Stimulated activated CD4-positive, alpha-beta T cell treated with anti-CD3 and anti-CD28 coated beads, Interleukin-4, amount 100 ng/mL, for 48 hours (primary cell): ENCODE data around the gene C5orf47.

Experiments
- DNase-seq, 2 donors: peaks; one replicate each; pipeline ENCODE4 v3.0.0-alpha.2; 2020; ENCODE audit warnings: low read depth in 2 of 2

The C5orf47 gene, protein sequence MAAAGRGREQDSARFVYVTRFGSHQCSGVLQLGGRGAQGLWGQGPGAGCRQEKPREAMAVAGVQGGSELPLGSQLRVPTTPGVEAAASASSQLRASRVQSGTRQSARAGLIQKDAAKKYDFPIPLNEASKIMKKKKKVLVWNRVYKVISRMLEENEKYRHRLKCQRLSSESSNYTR

DNA sequence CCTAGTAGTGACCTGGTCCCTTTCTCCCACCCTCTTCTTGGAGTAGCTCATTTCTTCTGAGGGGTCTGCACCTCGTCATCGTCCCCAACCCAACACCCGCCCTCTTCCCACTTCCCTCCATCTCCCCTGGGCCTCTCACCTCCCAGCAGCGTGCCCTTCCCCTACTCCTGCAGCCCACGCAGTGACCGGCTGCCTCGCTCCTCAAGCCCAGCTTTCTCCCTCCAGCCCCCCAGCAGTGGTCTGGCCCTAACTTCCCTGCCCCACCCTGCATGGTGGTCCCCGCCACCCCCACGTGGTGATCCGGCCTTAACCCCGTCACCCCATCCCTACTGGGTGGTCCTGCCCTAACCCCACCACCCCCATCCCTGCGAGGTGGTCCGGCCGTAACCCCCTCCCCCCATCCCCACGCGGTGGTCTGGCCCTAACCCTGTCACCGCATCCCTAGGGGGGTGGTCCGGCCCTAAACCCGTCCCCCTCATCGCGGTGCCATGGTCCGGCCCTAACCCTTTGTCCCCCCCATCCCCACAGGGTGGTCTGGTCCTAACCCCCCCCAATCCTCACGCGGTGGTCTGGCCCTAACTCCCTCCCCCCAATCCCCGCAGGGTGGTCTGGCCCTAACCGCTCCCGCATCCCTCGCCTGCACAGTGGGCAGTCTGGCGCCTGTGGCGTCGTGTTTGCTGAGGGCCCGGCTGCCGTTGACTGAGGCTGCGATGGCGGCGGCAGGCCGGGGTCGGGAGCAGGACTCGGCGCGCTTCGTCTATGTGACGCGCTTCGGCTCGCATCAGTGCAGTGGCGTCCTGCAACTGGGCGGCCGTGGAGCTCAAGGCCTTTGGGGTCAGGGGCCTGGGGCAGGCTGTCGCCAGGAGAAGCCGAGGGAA lies at the start of gene C5orf47:
Gene C5orf47, plus strand, starts transcription at position 617 of the 878 bp plus-strand sequence. Its CDS starts 94 bp downstream, at position 711.
- no peak for DNase-seq

DNA sequence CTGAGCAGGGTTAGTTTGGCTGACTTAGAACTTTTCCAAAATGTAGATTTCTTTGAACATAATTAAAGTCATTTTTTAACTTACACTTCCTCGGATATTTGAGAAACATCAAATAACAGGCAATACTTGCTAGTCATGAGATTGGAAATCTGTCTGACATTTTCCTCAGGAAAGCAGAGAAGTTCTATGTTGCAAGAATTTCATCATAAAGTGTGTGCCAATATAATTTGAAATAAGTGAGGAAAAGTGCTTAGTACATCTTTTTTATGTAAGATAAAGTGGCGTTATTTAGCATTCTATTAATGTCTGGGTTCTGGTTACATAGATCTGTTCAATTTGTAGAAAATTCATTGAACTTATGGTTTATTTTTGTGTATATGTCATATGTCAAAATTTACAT lies 48.7 kb upstream of the C5orf47 start:
- DNase-seq = no peak

DNA sequence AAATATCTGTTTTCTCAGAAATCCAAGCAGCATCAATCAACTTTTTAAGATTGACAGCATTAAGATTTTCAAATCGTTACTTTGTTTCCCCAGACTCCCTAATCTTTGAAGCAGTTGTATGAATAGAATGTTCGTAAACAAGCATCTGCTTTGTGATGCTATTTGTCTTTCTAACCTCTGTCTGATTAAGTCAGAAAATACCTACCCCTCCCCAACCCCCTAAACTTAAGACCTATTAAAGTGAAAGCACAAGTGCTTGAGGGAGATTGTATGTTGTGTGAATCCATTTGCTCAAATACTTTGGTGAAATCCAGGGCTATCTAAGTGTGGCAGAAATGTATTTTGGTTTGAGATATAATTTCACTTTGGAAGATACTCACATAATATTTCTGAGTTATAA lies 47.9 kb upstream of the C5orf47 start:
- DNase-seq = no peak

DNA sequence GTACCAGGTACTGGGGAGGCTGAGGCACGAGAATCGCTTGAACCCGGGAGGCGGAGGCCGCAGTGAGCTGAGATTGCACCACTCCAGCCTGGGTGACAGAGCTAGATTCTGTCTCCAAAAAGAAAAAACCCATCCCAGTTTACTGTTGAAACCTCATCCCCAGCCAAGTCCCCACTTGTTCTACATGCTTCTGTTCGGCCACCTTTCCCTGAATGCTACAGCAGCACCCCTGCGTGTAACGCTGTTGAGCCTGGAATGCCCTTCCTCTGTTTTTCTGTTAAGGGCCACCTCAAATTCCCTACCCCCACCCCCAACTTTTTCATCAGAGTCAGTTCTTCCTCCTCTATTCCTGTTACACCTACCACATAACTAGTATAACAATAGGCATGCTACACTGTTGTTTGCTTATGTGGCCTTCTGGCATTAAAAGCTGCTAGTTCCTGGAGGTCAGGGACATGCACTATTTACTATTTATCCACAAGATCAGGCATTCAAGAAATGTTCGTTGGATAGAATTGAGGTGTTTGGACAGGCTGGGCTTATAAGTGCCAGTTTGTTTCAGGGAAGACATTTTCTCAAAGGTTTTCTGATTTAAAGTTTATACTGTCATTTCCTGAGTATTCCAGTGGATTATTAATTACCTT lies 47.1 kb upstream of the C5orf47 start:
- DNase-seq = no peak

DNA sequence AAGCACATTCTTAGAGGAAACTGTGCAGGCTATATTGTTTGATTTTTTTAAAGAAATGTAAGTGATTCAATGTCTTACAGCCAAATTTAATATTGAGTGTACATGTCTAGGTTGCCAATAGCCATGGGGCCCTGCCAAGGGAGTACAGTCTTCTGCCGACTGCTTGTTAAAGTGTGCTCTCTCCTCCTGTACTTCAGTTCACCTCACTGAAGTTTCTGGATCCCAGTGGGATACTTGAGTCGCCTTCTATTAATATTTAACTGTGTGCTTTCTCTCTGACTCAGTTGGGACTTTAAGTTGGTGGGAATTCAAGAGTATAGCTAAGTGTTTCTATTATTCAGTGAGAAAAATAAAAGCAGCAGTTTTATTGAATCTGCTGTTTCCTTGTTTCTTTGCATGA lies 44.5 kb upstream of the C5orf47 start:
- DNase-seq = no peak

DNA sequence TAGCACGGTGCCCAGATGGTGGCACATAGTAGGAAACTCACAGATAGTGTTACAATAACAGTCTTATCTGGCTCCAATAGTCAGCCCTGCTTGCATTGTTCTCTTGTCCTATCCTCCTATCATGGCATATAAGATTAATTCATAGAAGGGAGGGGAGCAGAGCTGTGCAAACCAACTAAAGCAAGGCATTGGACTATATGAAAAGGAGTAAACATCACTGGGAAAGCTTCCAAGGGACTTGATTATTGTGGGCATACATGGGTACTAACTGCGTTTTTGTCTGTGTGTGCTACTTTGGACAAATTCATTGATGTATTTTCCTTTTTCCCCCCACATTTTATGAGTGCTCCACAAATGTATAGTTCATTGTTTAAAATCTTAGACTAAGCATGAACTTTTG lies 43.8 kb upstream of the C5orf47 start:
- DNase-seq = no peak

DNA sequence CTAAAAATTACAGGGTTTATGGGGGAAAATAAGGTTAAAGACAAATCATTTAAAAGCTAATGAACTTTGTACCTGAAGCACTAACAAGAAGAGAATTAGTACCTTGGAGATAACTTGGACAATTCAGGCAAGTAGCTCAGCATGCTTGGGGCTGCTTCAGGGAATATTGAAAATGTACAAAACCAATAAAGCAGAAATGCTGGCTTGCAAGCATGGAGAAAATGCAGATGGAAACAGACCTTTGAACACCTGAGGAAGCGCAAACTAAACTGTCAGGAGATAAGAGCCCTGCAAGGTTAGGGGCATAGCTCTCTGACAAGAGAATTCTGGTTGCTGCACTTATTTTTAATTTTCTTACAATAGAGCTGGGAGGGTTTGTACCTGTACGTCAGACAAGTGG lies 42.6 kb upstream of the C5orf47 start:
- no peak for DNase-seq

DNA sequence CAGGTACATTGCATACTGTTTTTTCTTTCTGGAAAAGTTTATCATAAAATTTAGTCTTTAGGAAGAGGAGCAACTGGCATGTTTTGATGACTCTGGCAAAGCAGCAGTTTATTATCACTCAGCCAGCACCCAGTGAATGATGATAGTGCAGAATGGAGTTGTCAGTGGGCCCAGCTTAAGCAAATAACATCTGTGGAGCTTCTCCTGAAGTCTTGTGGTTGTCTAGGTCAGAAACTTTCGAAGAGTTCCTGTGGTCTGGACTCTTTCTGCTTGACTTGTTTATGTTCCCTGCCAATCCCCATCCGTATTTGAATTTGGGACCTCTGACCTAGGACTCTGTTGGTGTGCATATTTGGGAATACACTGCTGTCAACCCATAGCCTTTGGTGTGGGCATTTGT lies 38.1 kb upstream of the C5orf47 start:
- no peak for DNase-seq

DNA sequence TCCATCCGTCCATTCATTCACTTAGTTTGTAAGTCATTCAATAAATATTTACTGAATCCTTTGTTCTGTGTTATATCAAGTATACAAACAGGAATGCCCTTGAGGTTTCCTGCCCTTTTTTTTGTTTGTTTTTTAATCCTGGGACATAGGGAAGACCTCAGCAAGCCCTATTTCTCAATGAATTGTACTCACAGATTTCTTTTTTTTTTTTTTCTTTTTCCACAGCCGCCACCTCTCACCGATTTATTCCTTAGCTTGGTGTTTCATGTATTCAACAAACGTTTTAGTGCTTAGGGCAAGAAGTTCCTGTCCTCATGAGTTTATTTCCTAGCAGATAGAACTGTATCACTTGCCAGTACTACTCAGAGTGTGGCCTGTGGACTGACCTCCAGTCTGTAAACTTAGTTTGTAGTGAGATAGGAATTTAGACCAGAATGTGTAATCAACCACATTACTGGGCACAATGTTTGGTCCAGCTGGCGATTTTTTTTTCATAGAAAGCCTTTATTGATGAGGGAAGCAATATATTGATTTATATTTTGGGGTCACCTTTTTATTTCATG lies 35.4 kb upstream of the C5orf47 start:
- no peak for DNase-seq

DNA sequence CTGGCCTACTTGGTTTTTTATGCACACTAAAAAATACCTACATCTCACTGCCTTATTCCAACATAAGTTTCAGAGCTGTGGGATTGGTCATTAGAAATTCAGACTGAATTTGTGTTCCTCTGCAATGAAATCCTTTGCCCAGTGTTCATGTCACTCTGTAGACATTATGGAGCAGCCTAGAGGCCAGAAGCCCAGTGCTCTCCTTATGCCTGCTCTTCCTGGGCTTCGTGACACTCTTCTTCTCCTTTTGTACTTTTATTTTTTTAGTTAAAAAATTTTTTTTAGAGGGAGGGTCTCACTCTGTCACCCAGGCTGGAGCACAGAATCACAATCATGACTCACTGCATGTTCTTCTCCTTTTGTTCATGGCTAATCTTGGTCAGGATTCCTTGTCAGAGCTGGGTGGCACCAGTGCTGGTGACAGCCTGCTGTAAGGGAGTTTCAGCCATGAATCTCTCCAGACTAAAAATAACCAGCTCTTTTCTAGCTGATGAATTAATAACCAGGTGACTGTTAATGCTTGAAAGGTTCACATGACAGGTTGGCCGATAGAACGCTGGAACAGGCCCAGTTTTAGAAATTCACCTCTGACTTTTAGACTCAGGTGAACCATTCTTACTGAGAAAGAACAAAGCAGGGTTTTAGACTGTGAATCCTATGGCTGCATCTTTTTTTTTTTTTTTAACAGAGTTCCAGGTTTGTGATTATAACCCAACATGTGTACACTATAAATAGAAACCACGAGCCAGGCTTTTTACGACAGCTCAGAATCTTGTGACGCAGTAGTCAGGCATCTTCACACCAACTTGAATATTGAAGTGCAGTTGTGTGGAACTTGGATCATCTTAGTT lies 34.1 kb upstream of the C5orf47 start:
- no peak for DNase-seq

DNA sequence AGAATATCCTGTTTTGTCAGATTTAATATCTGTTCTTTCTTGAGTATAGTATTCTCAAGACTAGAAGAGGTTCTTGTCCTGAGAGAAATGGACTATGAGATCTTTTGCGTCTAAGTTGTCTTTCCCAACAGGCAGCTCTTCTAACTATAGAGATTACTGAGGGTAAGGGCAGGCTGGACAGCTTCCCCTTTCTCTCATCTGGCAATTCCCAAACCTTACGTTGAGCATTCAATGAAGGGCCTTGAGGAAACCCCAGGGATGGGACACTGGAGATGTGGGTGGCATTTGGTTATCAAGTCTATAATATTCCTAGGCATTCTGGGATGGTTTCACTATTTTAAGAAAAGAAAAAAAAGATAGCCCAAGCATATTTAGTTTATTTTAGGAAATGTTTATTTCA lies 28.0 kb upstream of the C5orf47 start:
- DNase-seq = no peak

DNA sequence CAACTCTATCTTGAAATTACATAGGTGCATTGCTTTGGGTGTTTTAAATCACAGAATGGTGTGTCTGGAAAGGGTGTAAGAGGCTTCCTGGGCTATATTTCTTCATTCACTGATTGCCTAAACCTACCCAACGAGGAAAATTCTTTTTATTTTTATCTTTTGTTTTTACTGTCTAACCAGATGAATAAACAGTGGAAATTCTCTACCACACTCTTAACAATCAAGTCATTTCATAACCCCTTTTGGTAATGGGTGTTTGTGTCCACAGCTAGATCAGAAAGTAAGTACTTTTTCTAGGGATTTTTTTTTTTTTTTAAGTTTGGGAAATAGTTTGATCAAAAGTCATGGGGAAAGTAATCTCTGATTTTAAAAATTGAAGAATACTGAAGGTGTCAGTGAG lies 27.6 kb upstream of the C5orf47 start:
- no peak for DNase-seq

DNA sequence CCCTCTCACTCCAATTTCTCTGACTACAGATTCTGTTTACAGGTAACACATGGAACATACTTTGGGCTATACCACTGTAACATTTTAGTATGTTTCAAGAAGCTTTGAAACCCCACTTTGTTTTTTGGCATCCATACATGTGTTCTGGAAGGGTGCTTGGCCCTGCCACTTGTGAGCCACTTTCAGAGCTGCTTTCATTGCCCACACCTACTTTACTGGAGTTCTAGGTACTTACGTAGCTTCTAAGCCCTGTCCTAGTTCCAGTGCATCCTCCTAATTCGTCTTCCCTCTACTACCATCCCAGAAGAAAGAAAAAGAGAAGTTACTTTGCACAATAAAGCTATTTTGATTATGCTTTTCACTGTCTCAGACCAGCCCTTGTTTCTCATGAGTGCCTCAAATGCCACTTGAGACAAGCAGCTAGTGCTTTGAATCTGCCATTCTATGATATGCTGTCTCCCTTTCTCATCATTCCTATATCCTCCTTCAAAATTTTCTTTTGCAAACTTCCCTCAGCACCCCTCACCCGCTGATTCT lies 26.5 kb upstream of the C5orf47 start:
- DNase-seq = no peak

DNA sequence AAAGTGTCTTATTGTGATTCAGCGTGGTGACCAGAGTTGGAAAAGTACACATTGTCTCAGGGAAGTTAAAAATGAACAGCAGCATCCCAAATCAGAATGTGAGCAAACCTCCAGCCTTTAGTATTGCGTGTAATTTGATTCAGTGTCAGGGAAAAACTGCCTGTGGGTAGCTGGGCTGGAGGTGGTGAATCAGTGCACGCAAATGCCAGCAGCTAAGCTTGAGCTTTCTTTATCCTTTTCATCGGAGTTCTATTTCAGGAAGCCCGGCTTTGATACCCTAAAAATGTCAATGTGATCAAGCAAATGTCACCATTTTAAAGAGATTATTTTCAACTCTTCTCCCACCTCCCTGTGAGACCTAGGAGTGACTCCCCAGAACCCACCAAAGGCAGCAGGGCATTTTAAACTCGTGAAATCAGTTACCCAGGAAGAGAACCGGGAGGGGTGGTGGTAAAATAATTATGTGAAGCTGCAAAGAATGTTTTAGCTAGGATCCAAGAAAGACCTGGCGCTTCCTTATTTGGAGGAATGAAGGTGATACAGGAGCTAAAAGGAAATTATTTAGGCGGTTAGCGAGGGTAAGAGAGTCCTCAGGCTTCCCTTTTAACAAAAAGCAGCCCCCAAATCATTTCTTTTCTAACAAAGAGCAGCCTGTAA lies 25.7 kb upstream of the C5orf47 start:
- no peak for DNase-seq

DNA sequence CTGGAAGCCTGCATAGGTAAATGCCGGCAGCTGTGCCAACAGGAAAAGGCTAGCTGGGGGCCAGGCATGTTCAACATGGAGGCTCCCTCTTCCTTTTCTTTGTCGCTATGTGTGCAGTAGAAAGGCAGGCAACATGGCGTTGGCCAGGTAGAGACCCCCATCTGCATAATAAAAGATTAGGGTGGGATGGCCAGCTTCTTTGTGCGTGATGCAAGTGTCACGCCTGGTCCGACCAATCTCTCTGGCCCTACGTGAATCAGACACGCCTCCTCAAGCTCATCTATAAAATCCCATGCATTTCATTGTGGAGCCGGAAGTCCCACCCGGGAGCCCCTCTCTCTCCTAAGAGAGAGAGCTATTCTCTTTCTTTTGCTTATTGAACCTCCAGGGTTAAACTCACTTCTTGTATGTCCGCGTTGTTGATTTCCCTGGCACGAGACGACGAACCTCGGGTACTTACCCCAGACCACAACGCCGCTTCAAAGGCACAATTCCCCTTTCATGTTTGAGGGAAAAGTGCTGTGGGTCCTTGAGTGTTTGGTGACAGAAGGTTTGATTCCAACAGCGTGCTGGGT lies 25.0 kb upstream of the C5orf47 start:
- DNase-seq = no peak

DNA sequence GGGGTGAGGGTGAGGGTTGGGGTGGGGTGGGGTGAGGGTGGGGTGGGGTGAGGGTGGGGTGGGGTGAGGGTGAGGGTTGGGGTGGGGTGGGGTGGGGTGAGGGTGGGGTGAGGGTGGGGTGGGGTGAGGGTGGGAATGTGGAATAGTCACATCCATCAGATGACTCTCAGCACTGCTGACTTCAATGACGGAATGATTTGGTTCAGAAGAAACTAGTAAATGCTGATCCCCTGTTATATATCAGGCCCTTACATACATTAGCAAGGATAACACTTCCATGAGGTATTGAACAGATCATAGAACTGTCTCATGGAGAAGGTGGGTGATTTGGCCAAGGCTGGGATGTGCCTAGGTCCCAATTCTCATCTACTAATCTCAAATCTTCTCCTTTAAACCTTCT lies 24.5 kb upstream of the C5orf47 start:
- DNase-seq = no peak

DNA sequence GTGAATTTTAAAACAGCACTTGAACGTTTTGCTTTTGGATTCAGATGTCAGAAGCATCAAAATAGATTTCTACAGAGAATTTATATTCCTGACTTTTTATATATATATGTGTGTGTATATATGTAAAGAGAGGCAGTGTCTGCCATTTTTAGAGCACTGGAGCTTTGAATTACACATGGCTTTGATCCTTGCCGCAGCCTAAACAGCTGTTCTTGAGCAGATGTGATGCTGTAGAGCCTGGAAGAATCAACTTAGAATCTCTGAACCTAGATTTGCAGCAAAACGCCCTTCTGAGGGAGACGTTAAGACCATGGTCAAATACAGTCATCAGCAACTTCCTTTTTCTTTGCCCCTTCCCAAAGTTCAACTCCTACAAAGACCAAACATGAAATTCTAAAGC lies 21.7 kb upstream of the C5orf47 start:
- DNase-seq = no peak

DNA sequence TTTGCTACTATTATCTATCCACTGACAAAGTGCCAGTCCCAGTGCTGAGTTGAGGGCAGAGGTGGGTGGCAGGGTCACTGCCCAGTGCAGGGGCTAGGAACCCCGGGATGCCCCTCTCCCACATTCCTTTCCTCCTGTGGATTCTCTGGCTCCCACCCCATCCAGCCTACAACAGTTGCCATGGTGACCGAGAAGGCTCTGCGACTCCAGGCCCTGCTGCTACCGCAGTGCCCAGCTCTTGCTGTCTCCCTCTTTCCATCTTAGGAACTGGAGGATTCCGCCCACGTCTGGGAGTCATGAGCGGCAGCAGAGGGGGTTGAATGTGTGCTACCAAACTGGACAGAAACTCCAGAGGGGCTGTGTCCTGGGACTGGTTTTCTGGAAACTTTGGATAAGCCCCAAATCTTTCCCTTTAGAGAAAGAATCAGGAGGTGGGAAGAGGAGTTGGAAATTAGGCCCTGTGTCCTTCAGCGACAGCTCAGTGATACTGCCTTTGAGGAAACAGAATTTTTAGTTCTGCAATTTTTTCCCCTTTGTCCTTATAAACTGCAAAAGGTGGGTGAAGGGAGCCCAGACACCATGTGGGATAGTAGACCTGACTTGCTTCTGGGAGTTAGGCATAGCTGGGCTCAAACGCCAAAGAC lies 20.7 kb upstream of the C5orf47 start:
- DNase-seq = no peak

DNA sequence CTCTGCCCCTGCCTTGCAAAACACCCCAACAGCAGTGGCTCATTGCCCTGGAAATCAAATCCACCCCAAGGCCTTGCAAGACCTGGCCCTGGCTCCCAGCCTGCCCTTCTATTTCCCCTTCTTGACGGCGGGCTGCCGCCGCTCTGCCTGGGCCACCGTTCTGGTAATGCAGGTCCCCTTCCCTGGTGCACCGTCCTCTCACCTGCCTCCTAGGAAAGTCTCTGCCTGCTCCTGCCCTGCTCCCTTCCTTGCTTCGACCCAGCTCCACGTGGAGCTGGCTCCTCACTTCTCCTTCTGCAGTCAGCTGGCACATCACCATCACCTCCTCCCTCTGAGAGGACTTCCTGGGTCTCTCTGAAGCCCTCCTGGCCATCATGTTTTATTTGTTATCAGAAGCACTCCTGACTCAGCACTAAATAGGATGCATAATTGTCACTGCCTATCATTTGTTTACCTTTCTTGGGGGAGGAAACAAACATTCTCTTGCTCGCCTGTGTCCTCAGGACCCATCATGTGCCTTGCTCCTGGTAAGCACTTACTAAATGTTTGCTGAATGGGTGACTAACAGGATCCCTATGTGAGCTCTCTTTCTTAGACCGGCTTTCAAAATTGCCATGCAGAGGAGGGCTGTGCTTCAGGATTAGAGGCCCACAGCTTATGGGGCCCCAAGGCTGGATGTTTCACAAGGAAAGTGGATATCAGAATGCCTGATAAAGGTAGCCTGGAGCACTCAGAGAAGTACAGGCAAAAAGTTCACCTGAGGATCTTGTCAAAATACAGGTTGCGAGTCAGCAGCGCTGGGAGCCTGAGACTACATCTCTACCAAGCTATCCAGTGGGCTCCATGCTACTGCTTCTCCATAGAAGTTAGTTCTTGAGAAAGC lies 19.6 kb upstream of the C5orf47 start:
- DNase-seq = no peak
